HG03442 (cell line): ENCODE results near the gene N4BP2.

ENCODE experiments used
- ATAC-seq: cut with Tn5 transposase; IDR thresholded peaks from one replicate; pipeline ENCODE4 v1.9.1; 2021; ENCODE audit warnings: mild to moderate bottlenecking, moderate library complexity; ENCODE audit not compliant: unreplicated experiment

The N4BP2 gene

GRCh38 chr4:40205259-40206198 is 148.9 kb downstream of the N4BP2 start:
- peak; percentile 59 for ATAC-seq

- no peak for ATAC-seq
Measured at GRCh38 chr4:40206426-40206825, 149.8 kb downstream of the N4BP2 start.
